ENCODE data around the gene B9D2. TPM values are rescaled to one million over a fixed set of nuclear protein-coding genes. Genes with fewer than 3 reads are reported as not detected.

B9D2 gene
- total RNA-seq, 1 donor from 2014 or later, result 5.9 TPM

GRCh38 chr19:41354343-41354953, 9.5 kb downstream of the B9D2 start:
- peaks cover 17% of the 10 kb centered on the region for H3K36me3 Mint-ChIP-seq (ENCODE audit: low read depth, unreplicated experiment)
- peak overlapping the region; percentile 63 for H3K27ac Mint-ChIP-seq (ENCODE audit: unreplicated experiment)
- H3K79me2 ChIP-seq (ENCODE audit: insufficient read depth, low read length), result peaks cover 40% of the 10 kb centered on the region
- H3K9me3 Mint-ChIP-seq (ENCODE audit: unreplicated experiment), result no peaks in the 10 kb centered on the region
- peak overlapping the region; percentile 99 for H3K4me2 ChIP-seq (ENCODE audit: low read length)
- peaks cover 8% of the 10 kb centered on the region for H3K4me1 Mint-ChIP-seq (ENCODE audit: low read depth, unreplicated experiment)
- peak overlapping the region; percentile 84 for H3K4me3 Mint-ChIP-seq (ENCODE audit: unreplicated experiment)
- TF ChIP-seq CTCF (IDR thresholded peaks at IDR 0.05; ENCODE audit: insufficient read depth, low read depth, low read length) (no peak), EZH2 (IDR thresholded peaks at IDR 0.05; ENCODE audit: insufficient read depth, low read length) (no peak)
- H3K27ac ChIP-seq (ENCODE audit: low read depth, low read length), result no peak overlapping the region
- H4K20me1 ChIP-seq (ENCODE audit: insufficient read depth, low read length), result peaks cover 43% of the 10 kb centered on the region
- H2AFZ ChIP-seq (ENCODE audit: low read depth, low read length), result peak overlapping the region; percentile 38
- no peaks in the 10 kb centered on the region for H3K27me3 ChIP-seq (ENCODE audit: insufficient read depth, low read length)
- peak overlapping the region; percentile 50 for H3K4me3 ChIP-seq (ENCODE audit: insufficient read depth, low read depth, low read length)
- peak overlapping the region; percentile 94 for H3K9ac ChIP-seq (ENCODE audit: low read length)
- no peaks in the 10 kb centered on the region for H3K27me3 Mint-ChIP-seq (ENCODE audit: low read depth, unreplicated experiment)
- peaks cover 4% of the 10 kb centered on the region for H3K4me1 ChIP-seq (ENCODE audit: insufficient read depth, low read length)
- FAIRE-seq, result no peak
- H3K9me3 ChIP-seq (ENCODE audit: insufficient read depth, low read depth, low read length), result no peaks in the 10 kb centered on the region
- no peak for DNase-seq (ENCODE audit: low read depth)
- peaks cover 4% of the 10 kb centered on the region for H3K36me3 ChIP-seq (ENCODE audit: insufficient read depth, low read length)

GRCh38 chr19:41353466-41354342, 10.2 kb downstream of the B9D2 start, which contains the start of gene TGFB1:
Gene TGFB1, minus strand, starts transcription at chr19:41353922. Its CDS starts 878 bp downstream, at chr19:41353044.
- Mint-ChIP-seq H3K27me3 (ENCODE audit: low read depth, unreplicated experiment) (no peaks in the 10 kb centered on the region), H3K36me3 (ENCODE audit: low read depth, unreplicated experiment) (peaks cover 23% of the 10 kb centered on the region), H3K27ac (ENCODE audit: unreplicated experiment) (peak within 1 kb of the TSS; percentile 89), H3K9me3 (ENCODE audit: unreplicated experiment) (no peaks in the 10 kb centered on the region), H3K4me1 (ENCODE audit: low read depth, unreplicated experiment) (peaks cover 14% of the 10 kb centered on the region), H3K4me3 (ENCODE audit: unreplicated experiment) (peak within 1 kb of the TSS; percentile 97)
- peak within 1 kb of the TSS; percentile 85 for H3K4me3 ChIP-seq (ENCODE audit: insufficient read depth, low read depth, low read length)
- H3K79me2 ChIP-seq (ENCODE audit: insufficient read depth, low read length), result peaks cover 47% of the 10 kb centered on the region
- no peaks in the 10 kb centered on the region for H3K27me3 ChIP-seq (ENCODE audit: insufficient read depth, low read length)
- no peak for FAIRE-seq
- peak within 1 kb of the TSS; percentile 38 for H2AFZ ChIP-seq (ENCODE audit: low read depth, low read length)
- H3K36me3 ChIP-seq (ENCODE audit: insufficient read depth, low read length), result peaks cover 4% of the 10 kb centered on the region
- H3K4me1 ChIP-seq (ENCODE audit: insufficient read depth, low read length), result peaks cover 6% of the 10 kb centered on the region
- TF ChIP-seq EZH2 (IDR thresholded peaks at IDR 0.05; ENCODE audit: insufficient read depth, low read length) (no peak), CTCF (IDR thresholded peaks at IDR 0.05; ENCODE audit: insufficient read depth, low read depth, low read length) (peak; percentile 54)
- peak within 1 kb of the TSS; percentile 70 for H3K27ac ChIP-seq (ENCODE audit: low read depth, low read length)
- peak within 1 kb of the TSS; percentile 99 for H3K4me2 ChIP-seq (ENCODE audit: low read length)
- H4K20me1 ChIP-seq (ENCODE audit: insufficient read depth, low read length), result peaks cover 50% of the 10 kb centered on the region
- peak within 1 kb of the TSS; percentile 94 for H3K9ac ChIP-seq (ENCODE audit: low read length)
- H3K9me3 ChIP-seq (ENCODE audit: insufficient read depth, low read depth, low read length), result no peaks in the 10 kb centered on the region
- DNase-seq (ENCODE audit: low read depth), result peak; percentile 72
